Measurements from ENCODE around the gene ATXN2.

Gene ATXN2

DNA sequence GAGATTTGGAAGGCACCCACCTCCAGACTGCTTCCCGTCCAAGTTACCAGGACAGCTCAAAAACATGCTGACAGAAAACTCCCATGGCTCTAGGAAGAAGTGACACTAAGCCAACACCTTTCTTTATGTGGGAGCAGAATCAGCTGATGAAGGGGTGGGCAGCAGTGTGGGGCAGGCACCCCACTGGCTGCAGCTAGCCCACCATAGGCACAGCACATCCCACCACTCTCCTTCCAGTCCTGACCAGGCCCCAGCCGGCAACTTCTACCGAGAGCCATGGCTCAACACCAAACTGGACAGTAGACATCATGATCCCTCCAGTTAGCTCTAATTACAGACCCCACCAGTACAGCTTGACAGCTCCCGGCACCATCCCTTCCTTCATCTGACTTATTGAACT is 148.4 kb downstream of the ATXN2 start:
- no peak for DNase-seq

DNA sequence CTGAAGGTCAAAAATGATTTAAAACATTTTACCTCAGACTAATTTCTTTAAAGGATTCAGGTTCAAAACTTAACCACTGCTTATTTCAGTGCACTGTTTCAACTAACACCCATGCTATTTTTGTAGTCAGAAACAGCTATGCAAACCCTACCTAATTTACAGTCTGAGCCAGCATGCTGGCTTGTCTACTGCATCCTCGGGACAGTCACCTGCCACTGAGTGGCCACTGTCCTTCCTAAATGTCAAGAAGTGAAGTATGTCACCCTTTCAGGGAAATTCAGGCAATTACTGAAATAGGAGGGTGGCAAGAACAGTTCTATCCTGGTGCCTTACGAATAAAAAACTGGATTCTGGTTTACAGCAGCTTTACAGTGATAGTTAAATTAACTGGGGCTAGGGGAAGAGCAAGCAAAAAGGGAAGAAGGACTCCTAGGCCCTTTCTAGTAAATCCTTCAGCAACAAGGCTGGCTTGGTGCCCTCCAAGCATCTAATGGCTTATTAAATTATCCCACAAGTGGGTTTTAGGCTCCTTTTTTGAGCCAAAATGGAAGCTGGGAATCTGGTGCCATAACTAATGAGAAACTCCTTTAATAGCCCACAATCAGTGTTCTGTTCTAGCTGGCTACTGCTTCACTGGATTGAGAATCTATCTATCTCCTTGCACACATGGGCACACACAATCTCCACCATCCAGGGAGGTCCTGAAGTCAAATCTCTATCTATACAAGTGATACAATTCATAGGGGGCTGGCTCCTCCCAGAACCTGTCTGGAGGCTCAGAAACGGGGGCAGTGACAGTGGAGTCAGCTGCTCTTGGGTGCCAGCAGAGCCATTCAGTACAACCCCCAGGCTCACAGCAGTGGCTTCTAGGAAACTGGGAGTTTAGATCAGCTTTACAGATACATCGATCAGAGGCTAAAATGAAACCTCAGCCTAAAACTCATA is 150.0 kb downstream of the ATXN2 start:
- no peak for DNase-seq

DNA sequence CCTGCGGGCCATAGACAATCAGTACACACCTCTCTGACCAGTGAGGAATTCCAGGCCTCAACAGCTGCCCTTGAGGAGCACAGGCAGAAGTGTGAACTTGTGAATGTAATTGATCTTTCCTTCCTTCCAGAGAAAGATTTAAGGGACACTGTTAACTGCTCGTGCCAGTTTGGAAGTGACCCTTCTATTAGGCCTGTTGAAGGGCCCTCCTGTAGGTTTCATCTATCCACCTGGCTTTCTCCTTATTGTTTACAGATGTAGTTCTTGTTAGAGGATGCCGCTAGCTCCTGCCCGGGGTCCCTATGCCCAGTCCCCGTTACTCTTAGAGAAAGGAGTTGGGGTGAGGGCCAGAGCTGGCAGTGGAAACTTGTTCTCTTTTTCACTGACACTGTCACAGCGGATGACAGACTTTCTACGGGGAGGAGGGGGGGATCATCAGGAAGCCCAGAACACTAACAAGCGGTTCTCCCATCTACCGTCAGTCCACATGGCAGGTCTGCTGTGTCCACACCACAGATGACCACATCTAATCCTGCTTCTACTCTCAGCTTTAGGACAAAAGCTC is 150.8 kb downstream of the ATXN2 start:
- DNase-seq = no peak

- DNase-seq = no peak
Measured at GRCh38 chr12:111447571-111448265, 151.4 kb downstream of the ATXN2 start.

DNA sequence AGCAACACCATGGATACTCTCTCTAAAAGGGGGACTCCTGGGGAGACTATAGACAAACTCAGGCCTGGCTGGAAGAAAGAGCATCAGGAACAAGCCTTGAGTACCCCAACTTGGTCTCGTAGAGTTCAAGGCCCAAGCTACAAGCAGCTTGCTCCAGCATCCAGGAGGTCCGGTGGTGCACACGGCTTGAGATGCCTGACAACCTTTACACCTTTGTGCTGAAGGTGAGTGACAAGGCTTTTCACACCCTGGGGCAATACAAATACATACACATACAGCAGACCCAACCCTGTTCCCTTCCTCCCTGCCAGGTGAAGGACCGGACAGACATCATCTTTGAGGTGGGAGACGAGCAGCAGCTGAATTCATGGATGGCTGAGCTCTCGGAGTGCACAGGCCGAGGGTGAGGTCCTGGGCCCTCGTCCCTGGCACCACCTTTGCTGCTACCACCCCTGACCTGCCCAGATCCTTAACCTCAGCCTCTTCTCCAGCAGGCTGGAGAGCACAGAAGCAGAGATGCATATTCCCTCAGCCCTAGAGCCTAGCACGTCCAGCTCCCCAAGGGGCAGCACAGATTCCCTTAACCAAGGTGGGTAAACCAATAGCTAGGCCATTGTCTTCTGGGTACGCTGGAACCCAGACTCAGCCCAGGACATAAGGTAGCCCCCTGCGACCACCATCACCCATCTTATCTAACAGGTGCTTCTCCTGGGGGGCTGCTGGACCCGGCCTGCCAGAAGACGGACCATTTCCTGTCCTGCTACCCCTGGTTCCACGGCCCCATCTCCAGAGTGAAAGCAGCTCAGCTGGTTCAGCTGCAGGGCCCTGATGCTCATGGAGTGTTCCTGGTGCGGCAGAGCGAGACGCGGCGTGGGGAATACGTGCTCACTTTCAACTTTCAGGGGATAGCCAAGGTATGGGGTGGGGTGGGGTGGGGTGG is 152.2 kb downstream of the ATXN2 start:
- no peak for DNase-seq

GRCh38 chr12:111445726-111446581 is 153.2 kb downstream of the ATXN2 start:
- DNase-seq = peak; percentile 45

DNA sequence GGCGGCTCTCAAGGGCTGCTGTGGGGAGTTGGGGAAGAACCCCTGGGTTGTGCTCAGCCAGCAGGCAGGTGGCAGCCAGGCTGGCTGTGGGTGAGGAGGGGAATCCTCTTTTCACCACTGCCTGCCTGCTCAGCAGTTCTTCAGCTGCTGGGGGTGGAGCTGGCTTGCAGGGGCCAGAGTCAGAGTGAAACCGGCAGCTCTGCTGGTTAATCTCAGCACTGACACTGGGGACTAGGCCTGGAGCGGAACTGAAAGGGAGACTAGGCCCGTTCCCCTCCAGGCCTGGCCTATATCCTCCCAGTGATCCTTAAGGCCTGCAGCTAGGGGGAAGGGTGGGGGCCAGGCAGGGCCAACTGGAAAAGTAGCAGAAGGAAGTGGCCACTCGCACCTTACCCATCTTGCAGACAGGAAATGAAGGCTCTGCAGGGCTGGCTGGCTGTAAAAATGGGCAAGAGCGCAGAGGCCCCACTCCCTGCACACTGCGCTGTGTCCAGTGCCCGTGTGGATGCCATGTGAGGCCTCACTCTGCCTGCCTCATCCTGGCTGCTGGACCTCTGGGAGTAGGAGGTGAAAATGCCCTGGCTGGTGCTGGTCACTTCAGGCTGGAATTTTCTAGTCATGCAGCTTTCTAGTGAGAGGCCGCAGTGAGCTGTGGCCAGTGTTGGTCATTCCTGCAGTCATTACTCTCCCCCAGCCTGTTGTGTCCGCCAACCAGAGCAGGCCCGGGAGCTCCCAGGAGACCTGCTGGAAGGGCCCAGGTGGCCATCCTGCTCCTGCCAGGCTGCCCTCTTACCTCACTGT is 154.0 kb downstream of the ATXN2 start:
- no peak for DNase-seq

- DNase-seq = peak; percentile 40
Measured at GRCh38 chr12:111444314-111444924, 154.7 kb downstream of the ATXN2 start.

- DNase-seq = peak; percentile 54
Measured at GRCh38 chr12:111443586-111443985, 155.5 kb downstream of the ATXN2 start.

- no peak for DNase-seq
Measured at GRCh38 chr12:111443086-111443485, 156.0 kb downstream of the ATXN2 start.

DNA sequence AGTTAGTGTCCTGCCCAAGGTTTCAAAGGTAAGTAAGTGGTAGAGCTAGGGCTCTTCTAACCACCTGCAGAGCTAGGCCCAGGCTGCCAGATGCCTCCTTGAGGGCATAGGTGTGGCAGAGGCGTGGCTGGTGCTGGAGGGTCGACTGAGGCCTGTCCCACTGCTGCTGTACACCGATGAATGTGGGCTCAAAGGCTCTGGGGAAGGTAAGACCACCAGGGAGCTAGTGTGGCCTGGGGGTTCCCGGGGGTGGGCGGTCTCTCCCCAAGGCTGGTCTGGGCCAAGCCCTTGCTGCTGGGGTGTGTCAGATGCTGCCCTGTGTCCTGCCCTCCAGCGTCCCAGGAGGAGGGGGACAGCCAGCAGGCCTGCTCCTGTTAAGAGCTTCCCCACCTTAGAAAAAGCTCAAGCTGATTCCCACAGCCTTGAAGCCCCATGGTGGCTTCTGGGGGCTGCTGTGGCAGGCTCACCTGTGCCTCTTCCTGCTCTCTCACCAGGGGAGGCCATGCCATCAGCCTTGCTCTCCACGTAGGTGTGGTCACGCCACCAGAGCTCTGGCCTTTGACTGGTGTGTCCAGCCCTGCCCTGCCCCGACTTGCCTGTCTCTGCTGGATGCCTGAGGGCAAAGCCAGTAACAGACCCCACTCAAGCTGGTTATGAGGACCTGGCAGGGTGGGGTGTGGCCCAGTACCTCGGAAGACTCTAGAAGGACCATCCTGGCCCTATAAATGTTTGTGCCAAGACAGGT is 156.6 kb downstream of the ATXN2 start:
- DNase-seq = no peak

GRCh38 chr12:111441107-111441928 is 157.8 kb downstream of the ATXN2 start:
- DNase-seq = no peak

DNA sequence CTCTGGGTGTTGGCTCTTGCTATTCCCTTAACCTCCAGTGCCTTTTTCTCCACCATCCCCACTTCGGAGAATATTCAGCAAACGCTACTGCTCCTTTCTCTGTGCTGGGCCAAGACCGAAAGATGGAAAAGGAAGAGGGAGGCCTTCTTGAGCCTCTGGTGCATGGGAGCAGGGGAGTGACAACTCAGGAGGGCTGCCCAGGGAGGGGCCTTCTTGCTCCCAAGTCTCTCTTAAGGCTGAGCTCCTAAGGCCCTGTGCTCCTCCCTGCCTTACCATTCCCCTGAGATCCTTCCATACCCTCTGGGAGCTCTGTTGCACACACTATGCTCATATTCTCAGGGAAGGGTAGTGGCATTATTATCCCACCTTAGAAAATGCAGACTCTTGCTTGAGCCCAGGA is 158.5 kb downstream of the ATXN2 start:
- DNase-seq = no peak

DNA sequence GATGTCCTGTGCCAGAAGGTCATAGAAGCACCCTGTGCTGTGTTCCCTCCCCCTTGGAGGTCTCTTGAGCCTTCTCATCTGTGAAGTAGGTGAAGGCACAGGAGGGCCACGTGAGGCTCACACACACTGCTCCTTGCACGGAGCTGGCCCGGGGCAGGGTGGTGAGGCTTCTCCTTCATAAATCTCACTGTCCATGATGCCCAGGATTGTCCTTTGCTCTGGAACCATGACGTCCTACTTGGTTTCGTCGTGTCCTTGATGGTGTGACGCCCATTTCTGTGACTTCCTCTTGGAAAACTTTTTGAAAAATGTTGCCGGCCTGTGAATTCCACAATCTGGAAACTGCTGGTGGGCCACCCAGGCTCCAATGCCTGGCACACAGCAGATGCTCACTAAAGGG is 159.0 kb downstream of the ATXN2 start:
- DNase-seq = no peak

GRCh38 chr12:111439657-111440151 is 159.4 kb downstream of the ATXN2 start:
- no peak for DNase-seq

GRCh38 chr12:111438481-111438880 is 160.6 kb downstream of the ATXN2 start:
- peak; percentile 38 for DNase-seq

- DNase-seq = peak; percentile 78
Measured at GRCh38 chr12:111437816-111438454, 161.2 kb downstream of the ATXN2 start.

GRCh38 chr12:111436811-111437210 is 162.3 kb downstream of the ATXN2 start:
- DNase-seq = no peak

Data from fibroblast of skin of abdomen (primary cell).